Choroid plexus epithelial cell (primary cell): ENCODE results near the gene ZNF549.
A peak's percentile ranks its signal among the peaks of the same experiment; 100 is the strongest.
"Not testable (repeated sequence)": the region's sequence is repeated elsewhere in the genome, so short reads cannot be mapped to it uniquely, and the experiment has no call there.

Experiments used
- DNase-seq: peaks from one replicate; pipeline ENCODE4 v3.0.0-alpha.2; 2010; ENCODE audit warnings: low read depth
- H3K4me3 ChIP-seq: 2 replicates; pipeline ENCODE4 v1.5.1; 2011; ENCODE audit warnings: low read depth, mild to moderate bottlenecking, control low read depth, low read length, moderate library complexity
- CTCF ChIP-seq: conservative IDR thresholded peaks from 2 replicates; pipeline ENCODE4 v1.5.1; 2011; ENCODE audit warnings: low read depth, mild to moderate bottlenecking, control low read depth, inconsistent platforms, low read length, moderate library complexity

ZNF549 gene

GRCh38 chr19:57512845-57513244 is 14.3 kb upstream of the ZNF549 start:
- no peak for TF ChIP-seq CTCF
- DNase-seq = peak; percentile 37
- no peak overlapping the region for H3K4me3 ChIP-seq

GRCh38 chr19:57515255-57515654 is 11.9 kb upstream of the ZNF549 start:
- no peak for DNase-seq
- H3K4me3 ChIP-seq = no peak overlapping the region
- TF ChIP-seq CTCF = no peak

GRCh38 chr19:57518021-57518420 is 9.1 kb upstream of the ZNF549 start:
- not testable (repeated sequence) for H3K4me3 ChIP-seq, DNase-seq

- no peak for DNase-seq
- no peak overlapping the region for H3K4me3 ChIP-seq
Observed at GRCh38 chr19:57537953-57538547, 10.9 kb downstream of the ZNF549 start.

GRCh38 chr19:57546513-57546912 is 19.4 kb downstream of the ZNF549 start:
- TF ChIP-seq CTCF = no peak
- no peak for DNase-seq
- no peak overlapping the region for H3K4me3 ChIP-seq

More at GRCh38 chr19:57537953-57538547, 10.9 kb downstream of the ZNF549 start:
- no peak for TF ChIP-seq CTCF

GRCh38 chr19:57552432-57552831 is 25.3 kb downstream of the ZNF549 start:
- H3K4me3 ChIP-seq = no peak overlapping the region
- TF ChIP-seq CTCF = no peak
- DNase-seq = no peak

GRCh38 chr19:57557659-57558058 is 30.5 kb downstream of the ZNF549 start:
- no peak overlapping the region for H3K4me3 ChIP-seq
- no peak for TF ChIP-seq CTCF
- no peak for DNase-seq
